ENCODE measurements around the gene GALR2.

The GALR2 gene

DNA sequence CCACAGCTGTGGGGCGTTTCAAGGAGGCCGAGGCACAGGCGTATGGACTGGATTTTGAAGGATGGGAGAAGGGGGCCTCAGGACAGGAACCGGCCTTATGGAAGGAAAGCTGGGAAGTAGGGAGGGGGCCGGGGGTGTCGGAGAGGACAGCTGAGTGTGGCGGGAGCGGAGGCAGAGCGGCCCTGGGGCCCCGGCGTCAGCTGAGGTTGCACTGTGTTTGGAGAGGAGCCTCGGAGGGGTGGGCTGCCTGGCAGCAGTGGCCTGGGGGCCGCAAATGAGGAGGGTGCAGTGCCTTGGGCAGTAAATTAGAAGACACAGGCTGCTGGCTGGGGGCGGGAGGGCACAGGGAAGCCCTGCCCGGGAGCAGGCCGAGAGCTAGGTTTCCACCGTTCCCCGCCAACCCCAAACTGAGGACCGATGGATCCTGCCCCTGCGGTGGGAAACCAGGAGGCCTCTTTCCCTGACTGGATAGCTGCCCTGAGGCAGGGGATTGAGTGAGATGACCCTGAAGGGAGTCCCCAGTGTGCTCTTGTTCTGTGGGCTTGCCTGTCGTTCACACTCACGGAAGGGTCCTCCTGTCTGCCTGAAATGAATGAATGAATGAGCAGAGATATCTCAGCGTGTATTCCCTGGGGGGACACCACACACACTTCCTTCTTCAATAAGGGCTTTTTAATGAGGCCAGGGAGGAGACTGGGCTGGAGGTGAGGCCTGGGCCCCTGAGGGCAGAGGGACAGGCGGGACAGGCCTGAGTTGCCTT is 48.0 kb downstream of the GALR2 start:
- peak; percentile 60 for DNase-seq (ENCODE audit: low read depth)
- H3K4me3 ChIP-seq (ENCODE audit: low read depth, low read length) = no peak overlapping the region
- no peak for TF ChIP-seq MAX (IDR thresholded peaks at IDR 0.05; ENCODE audit: low read depth, low read length)
- TF ChIP-seq MYC (IDR thresholded peaks at IDR 0.05; ENCODE audit: low read depth, low read length) = no peak
- TF ChIP-seq, protein P1, sequence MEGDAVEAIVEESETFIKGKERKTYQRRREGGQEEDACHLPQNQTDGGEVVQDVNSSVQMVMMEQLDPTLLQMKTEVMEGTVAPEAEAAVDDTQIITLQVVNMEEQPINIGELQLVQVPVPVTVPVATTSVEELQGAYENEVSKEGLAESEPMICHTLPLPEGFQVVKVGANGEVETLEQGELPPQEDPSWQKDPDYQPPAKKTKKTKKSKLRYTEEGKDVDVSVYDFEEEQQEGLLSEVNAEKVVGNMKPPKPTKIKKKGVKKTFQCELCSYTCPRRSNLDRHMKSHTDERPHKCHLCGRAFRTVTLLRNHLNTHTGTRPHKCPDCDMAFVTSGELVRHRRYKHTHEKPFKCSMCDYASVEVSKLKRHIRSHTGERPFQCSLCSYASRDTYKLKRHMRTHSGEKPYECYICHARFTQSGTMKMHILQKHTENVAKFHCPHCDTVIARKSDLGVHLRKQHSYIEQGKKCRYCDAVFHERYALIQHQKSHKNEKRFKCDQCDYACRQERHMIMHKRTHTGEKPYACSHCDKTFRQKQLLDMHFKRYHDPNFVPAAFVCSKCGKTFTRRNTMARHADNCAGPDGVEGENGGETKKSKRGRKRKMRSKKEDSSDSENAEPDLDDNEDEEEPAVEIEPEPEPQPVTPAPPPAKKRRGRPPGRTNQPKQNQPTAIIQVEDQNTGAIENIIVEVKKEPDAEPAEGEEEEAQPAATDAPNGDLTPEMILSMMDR (IDR thresholded peaks at IDR 0.05; ENCODE audit: low read depth, low read length) = no peak
- TF ChIP-seq POLR2A (IDR thresholded peaks at IDR 0.05; ENCODE audit: extremely low read depth, insufficient read length) = no peak

- DNase-seq (ENCODE audit: low read depth) = no peak
- H3K4me3 ChIP-seq (ENCODE audit: low read depth, low read length) = no peak overlapping the region
- TF ChIP-seq MYC (IDR thresholded peaks at IDR 0.05; ENCODE audit: low read depth, low read length) (no peak), MAX (IDR thresholded peaks at IDR 0.05; ENCODE audit: low read depth, low read length) (no peak), POLR2A (IDR thresholded peaks at IDR 0.05; ENCODE audit: extremely low read depth, insufficient read length) (no peak)
- TF ChIP-seq, protein P1 (IDR thresholded peaks at IDR 0.05; ENCODE audit: low read depth, low read length) = no peak
Observed at GRCh38 chr17:76123191-76123499, 48.6 kb downstream of the GALR2 start.

- H3K4me3 ChIP-seq (ENCODE audit: low read depth, low read length) = no peak overlapping the region
- no peak for DNase-seq (ENCODE audit: low read depth)
- TF ChIP-seq MAX (IDR thresholded peaks at IDR 0.05; ENCODE audit: low read depth, low read length) = no peak
- TF ChIP-seq POLR2A (IDR thresholded peaks at IDR 0.05; ENCODE audit: extremely low read depth, insufficient read length) = no peak
- TF ChIP-seq, protein P1 (IDR thresholded peaks at IDR 0.05; ENCODE audit: low read depth, low read length) = no peak
- TF ChIP-seq MYC (IDR thresholded peaks at IDR 0.05; ENCODE audit: low read depth, low read length) = no peak
Observed at GRCh38 chr17:76123749-76124581, 49.4 kb downstream of the GALR2 start.

GRCh38 chr17:76124582-76125390 is 50.2 kb downstream of the GALR2 start:
- TF ChIP-seq MAX (IDR thresholded peaks at IDR 0.05; ENCODE audit: low read depth, low read length) (no peak), POLR2A (IDR thresholded peaks at IDR 0.05; ENCODE audit: extremely low read depth, insufficient read length) (no peak), MYC (IDR thresholded peaks at IDR 0.05; ENCODE audit: low read depth, low read length) (no peak)
- TF ChIP-seq, protein P1 (IDR thresholded peaks at IDR 0.05; ENCODE audit: low read depth, low read length) = no peak
- H3K4me3 ChIP-seq (ENCODE audit: low read depth, low read length) = no peak overlapping the region
- no peak for DNase-seq (ENCODE audit: low read depth)

DNA sequence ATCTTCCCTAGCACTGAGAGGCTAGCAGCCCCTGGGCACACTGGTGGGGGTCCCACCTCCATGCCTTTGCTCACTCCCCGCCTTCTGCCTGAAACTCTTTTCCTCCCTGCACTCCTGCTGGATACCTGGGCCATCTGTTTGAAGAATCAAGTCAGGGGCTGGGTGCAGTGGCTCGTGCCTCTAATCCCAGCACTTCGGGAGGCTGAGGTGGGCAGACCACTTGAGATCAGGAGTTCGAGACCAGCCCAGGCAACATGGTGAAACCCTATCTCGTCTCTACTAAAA is 50.8 kb downstream of the GALR2 start:
- no peak for DNase-seq (ENCODE audit: low read depth)
- H3K4me3 ChIP-seq (ENCODE audit: low read depth, low read length) = no peak overlapping the region
- no peak for TF ChIP-seq MAX (IDR thresholded peaks at IDR 0.05; ENCODE audit: low read depth, low read length)
- no peak for TF ChIP-seq MYC (IDR thresholded peaks at IDR 0.05; ENCODE audit: low read depth, low read length)
- no peak for TF ChIP-seq POLR2A (IDR thresholded peaks at IDR 0.05; ENCODE audit: extremely low read depth, insufficient read length)
